Heart left ventricle (tissue), 16 donors: ENCODE results near the gene MAML2. TPM values are rescaled to one million over a fixed set of nuclear protein-coding genes. Genes with fewer than 3 reads are reported as not detected.

Experiments used
- ATAC-seq, 4 donors: fragments of 200-7000 bp; cut with Tn5 transposase; one replicate each; pipeline ENCODE4 v1.9.1; 2020 to 2022; ENCODE audit warnings: moderate library complexity in 4 of 4, mild to moderate bottlenecking in 3 of 4, moderate number of reproducible peaks in 1 of 4
- DNase-seq, 5 donors: peaks; one replicate each; pipeline ENCODE4 v3.0.0-alpha.2; 2020
- H3K27ac ChIP-seq, 12 donors: fragments of 200-600 bp; sonication (generic) in 4 of 12; one replicate each; pipeline versions ENCODE4 v1.5.0 to v1.8.0; 2016 to 2022; ENCODE audit warnings: mild to moderate bottlenecking in 2 of 12
- H3K27me3 ChIP-seq, 9 donors: fragments of 200-600 bp; sonication (generic) in 2 of 9; one replicate each; pipeline versions ENCODE4 v1.5.1 to v1.8.0; 2016 to 2022; ENCODE audit warnings: mild to moderate bottlenecking in 3 of 9
- H3K36me3 ChIP-seq, 9 donors: fragments of 200-600 bp; sonication (generic) in 2 of 9; one replicate each; pipeline versions ENCODE4 v1.5.0 to v1.8.0; 2018 to 2022; ENCODE audit warnings: mild to moderate bottlenecking in 2 of 9
- H3K4me1 ChIP-seq, 12 donors: fragments of 200-600 bp; sonication (generic) in 4 of 12; one replicate each; pipeline versions ENCODE4 v1.5.0 to v1.8.0; 2016 to 2022; ENCODE audit warnings: mild to moderate bottlenecking in 3 of 12
- H3K4me3 ChIP-seq, 12 donors: fragments of 200-600 bp; sonication (generic) in 4 of 12; one replicate each; pipeline versions ENCODE4 v1.5.0 to v1.8.0; 2017 to 2022; ENCODE audit warnings: mild to moderate bottlenecking in 9 of 12, moderate library complexity in 4 of 12
- H3K9me3 ChIP-seq, 12 donors: fragments of 200-600 bp; sonication (generic) in 4 of 12; one replicate each; pipeline versions ENCODE4 v1.5.0 to v1.8.0; 2016 to 2022; ENCODE audit warnings: mild to moderate bottlenecking in 1 of 12
- POLR2A ChIP-seq, 2 donors: fragments of 450-650 bp; IDR thresholded peaks; one replicate each; pipeline ENCODE4 v1.6.1; 2017; ENCODE audit warnings: antibody characterized with exemption in 2 of 2, mild to moderate bottlenecking in 2 of 2, moderate library complexity in 2 of 2
- WGBS, 4 donors: extraction: QIAGEN DNeasy Blood & Tissue Kit in 2 of 4; methylation state at CpG; one replicate each; pipeline versions ENCODE4 v1.1.5 to v1.1.7; 2013 to 2018; 5-methylcytosine and 5-hydroxymethylcytosine counted together
- intact Hi-C, 10 donors: fragments of 100-400 bp; cut with DNase I; formaldehyde crosslinking; loops; one replicate each; pipeline versions ENCODE4 v1.11.1 to v1.14.2; 2022
- polyA plus RNA-seq, 2 donors: library from polyadenylated mRNA; stranded (reverse); fragments of 200-250 nt; gene quantifications; one replicate each; pipeline ENCODE4 v1.2.3, GENCODE V29; 2013
- total RNA-seq, 9 donors: library from RNA; depleted of rRNA in 2 of 9; stranded (reverse); fragments of >200 nt in 2 of 9; fragmentation: NEBNext Ultra II Directional in 3 of 9; extraction: Animal tissue kit (Norgen Biotek cat#: 25700) in 3 of 9; gene quantifications; one replicate each; pipeline versions ENCODE4 v1.1.0 to v1.2.4, GENCODE V29; 2016 to 2023
- TF ChIP-seq, protein P1 (sequence below), 12 donors: fragments of 200-600 bp; sonication (generic) in 4 of 12; IDR thresholded peaks; one replicate each; pipeline versions ENCODE4 v1.5.0 to v1.8.0; 2018 to 2022; ENCODE audit warnings: antibody characterized with exemption in 12 of 12, mild to moderate bottlenecking in 5 of 12
- donor health status: ischemic (EF 13 %, LVEDD 7.1; RV severe dilation, severe dysfunction).
- donor health status: healthy with polysubstance abuse.
- donor health status: DM: no; HTN: yes; CAD: no.
- donor health status: DM: no; HTN: no; CAD: no.
- donor health status: ischemic (EF 25% LVEDD 6.9; RV normal size, moderate dysfunction).
- donor health status: ischemic (EF 25% LVEDD 5.7; RV mildly dilated, moderate dysfunction).
- donor health status: healthy.
- donor health status: DM: yes; HTN: yes; CAD: no.
- donor health status: ischemic (EF 35%, LVEDD 5.7; RV mildly dilated, moderate dysfunction).
- donor health status: nonischemic (EF 11% LVEDD 7.7; RV severe dilation, severe dysfunction).
- donor health status: DM: yes; HTN: yes; CAD: no.
- donor health status: PGD.
- donor health status: ischemic (EF 29% LVEDD 5.4; RV normal size, mild dysfunction).
- donor health status: nonischemic (EF 23%, LVEDD 6.1; RV moderate dilation, normal function).

Gene MAML2
- total and polyA plus RNA-seq, 11 donors = 1.3 to 10.8 (median 4.8) TPM

DNA sequence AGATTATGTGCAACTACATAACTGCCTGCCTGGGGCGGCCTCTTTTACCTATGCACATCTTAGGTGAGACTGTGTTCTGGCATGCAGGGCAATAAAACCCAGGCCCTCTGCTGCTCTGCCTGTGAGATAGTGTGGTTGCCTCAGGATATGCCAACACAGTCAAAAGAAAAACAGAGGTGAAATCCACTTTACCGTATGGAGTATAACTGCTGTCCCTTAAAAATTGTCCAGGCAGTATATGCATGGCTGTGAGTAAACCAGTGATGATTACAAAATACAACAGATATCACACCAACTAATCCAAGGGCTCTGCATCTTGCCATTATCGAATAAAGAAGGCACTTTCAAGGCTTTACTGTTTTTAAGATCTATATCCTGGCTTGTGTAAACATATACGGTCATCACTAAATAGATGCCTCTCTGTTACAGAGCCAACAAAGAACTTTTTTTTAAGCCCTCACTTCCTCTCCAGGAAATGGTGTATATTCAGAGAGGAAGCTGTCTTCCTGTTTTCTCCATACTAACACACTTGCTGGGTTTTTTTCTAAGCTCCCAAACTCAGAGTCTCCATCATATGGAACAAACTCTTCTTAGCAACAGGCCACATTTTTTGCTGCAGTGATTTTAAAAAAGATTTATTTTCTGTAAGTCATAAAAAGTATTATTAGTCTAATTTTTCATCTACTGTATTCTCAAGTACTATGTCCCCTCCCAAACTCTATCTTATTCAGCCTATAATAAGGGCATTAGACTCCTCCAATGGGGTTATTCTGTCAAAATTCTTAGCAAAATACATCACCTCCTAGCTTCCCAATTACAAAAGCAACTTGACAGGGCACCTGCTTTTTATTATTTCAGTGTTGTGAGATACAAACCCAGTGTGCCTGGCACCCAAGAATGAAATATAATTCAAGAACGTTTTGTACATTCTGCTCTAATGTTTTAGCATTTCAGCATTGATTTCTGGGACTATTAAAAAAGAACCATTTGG, 135.2 kb downstream of the MAML2 start:
- Histone ChIP-seq H3K27ac (peak overlapping the region; percentile 8 to 87 (median 40)), H3K9me3 (no peaks in the 10 kb centered on the region), H3K36me3 (no peaks in the 10 kb centered on the region), H3K4me1 (peaks cover 0 to 73% (median 27%) of the 10 kb centered on the region in 12 donors), H3K27me3 (no peaks in the 10 kb centered on the region), H3K4me3 (peak overlapping the region in 1 of 12 donors; percentile 4)
- DNase-seq (no peak), ATAC-seq (peak in 3 of 4 donors; percentile 57 to 87 (median 65))
- intact Hi-C loops = loop anchor here in 1 of 10 donors (5.0 kb wide), 1 partner anchor 45 kb away; no protein-coding TSS in a partner anchor
- 57 to 59% (median 58%) methylated on average over 5 of the region's 5 CpGs for WGBS, 4 donors
- no peak for TF ChIP-seq POLR2A (IDR thresholded peaks at IDR 0.05)
- TF ChIP-seq, protein P1, sequence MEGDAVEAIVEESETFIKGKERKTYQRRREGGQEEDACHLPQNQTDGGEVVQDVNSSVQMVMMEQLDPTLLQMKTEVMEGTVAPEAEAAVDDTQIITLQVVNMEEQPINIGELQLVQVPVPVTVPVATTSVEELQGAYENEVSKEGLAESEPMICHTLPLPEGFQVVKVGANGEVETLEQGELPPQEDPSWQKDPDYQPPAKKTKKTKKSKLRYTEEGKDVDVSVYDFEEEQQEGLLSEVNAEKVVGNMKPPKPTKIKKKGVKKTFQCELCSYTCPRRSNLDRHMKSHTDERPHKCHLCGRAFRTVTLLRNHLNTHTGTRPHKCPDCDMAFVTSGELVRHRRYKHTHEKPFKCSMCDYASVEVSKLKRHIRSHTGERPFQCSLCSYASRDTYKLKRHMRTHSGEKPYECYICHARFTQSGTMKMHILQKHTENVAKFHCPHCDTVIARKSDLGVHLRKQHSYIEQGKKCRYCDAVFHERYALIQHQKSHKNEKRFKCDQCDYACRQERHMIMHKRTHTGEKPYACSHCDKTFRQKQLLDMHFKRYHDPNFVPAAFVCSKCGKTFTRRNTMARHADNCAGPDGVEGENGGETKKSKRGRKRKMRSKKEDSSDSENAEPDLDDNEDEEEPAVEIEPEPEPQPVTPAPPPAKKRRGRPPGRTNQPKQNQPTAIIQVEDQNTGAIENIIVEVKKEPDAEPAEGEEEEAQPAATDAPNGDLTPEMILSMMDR (IDR thresholded peaks at IDR 0.05) = no peak

DNA sequence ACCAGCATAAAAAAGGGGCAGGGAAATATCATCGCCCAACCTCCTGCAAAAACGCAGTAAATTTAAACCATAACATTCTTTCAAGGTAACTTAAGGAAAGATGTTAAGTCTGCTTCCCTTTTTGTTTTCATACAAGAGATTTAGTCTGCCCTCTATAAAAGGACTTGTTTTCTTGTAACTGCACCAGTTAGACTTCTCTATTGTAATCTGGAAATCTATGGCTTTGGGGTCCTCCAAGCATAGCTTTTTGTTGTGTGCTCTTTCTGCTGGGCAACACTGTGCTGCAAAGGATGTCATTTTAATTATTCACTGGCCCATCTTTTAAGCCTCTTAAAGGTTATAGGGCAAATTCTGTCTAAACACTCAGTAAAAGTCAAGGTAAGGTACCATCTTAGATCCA, 136.0 kb downstream of the MAML2 start:
- Histone ChIP-seq H3K9me3 (no peaks in the 10 kb centered on the region), H3K27ac (peak overlapping the region in 7 of 12 donors; percentile 4 to 87 (median 41)), H3K27me3 (no peaks in the 10 kb centered on the region), H3K36me3 (no peaks in the 10 kb centered on the region), H3K4me1 (peaks cover 0 to 65% (median 20%) of the 10 kb centered on the region in 12 donors), H3K4me3 (no peak overlapping the region)
- TF ChIP-seq, protein P1 (IDR thresholded peaks at IDR 0.05) = no peak
- no peak for TF ChIP-seq POLR2A (IDR thresholded peaks at IDR 0.05)
- ATAC-seq (no peak), DNase-seq (no peak)
- intact Hi-C loops = loop anchor here in 1 of 10 donors (5.0 kb wide), 1 partner anchor 45 kb away; no protein-coding TSS in a partner anchor
- WGBS, 4 donors = 90 to 96% (median 96%) methylated on average over 2 of the region's 2 CpGs

DNA sequence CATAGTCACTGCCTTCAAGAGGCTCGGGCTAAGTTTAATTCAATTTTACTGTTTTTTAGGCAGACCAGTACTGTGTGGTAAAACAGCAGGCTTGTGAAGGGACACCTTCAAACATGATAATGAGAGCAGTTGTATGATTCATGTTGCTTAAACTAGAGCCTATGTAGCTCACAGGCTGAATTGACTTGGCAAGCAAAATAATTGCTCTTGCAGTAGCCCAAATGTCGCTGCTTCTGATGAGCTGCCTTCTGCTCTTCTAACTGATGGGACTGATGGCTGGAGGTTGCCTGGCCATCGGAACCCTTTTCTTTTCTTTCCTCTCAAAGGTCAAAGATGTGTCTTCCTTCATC, 137.6 kb downstream of the MAML2 start:
- Histone ChIP-seq H3K4me3 (no peak overlapping the region), H3K36me3 (no peaks in the 10 kb centered on the region), H3K9me3 (no peaks in the 10 kb centered on the region), H3K27ac (peak overlapping the region in 1 of 12 donors; percentile 63), H3K4me1 (peaks cover 0 to 53% (median 22%) of the 10 kb centered on the region in 12 donors), H3K27me3 (no peaks in the 10 kb centered on the region)
- TF ChIP-seq, protein P1 (IDR thresholded peaks at IDR 0.05) = no peak
- TF ChIP-seq POLR2A (IDR thresholded peaks at IDR 0.05) = no peak
- DNase-seq (no peak), ATAC-seq (peak in 3 of 4 donors; percentile 24 to 66 (median 57))
- 52 to 60% (median 55%) methylated on average over 3 of the region's 3 CpGs for WGBS, 4 donors
- intact Hi-C loops = loop anchor here in 1 of 10 donors (5.0 kb wide), 1 partner anchor 43 kb away; no protein-coding TSS in a partner anchor
